H9 (cell line): Measurements from ENCODE around the gene DNER. TPM values are rescaled to one million over a fixed set of nuclear protein-coding genes. Genes with fewer than 3 reads are reported as not detected.

ENCODE experiments used
- DNase-seq: peaks from one replicate; pipeline ENCODE4 v3.0.0-alpha.2; 2017
- H2AFZ ChIP-seq: one replicate; pipeline ENCODE4 v1.6.1; 2013; ENCODE audit warnings: mild to moderate bottlenecking, low read length, control low read depth, moderate library complexity
- H2AK5ac ChIP-seq: 2 replicates; pipeline ENCODE4 v1.6.1; 2013; ENCODE audit warnings: low read length, control low read depth, mixed read lengths; ENCODE audit not compliant: insufficient read length
- H2BK120ac ChIP-seq: one replicate; pipeline ENCODE4 v1.6.1; 2013; ENCODE audit warnings: low read depth, mild to moderate bottlenecking, low read length, control low read depth, inconsistent platforms; ENCODE audit not compliant: poor library complexity, severe bottlenecking
- H2BK12ac ChIP-seq: 2 replicates; pipeline ENCODE4 v1.6.1; 2013; ENCODE audit warnings: low read length, control low read depth, mixed read lengths, low read depth; ENCODE audit not compliant: insufficient read length
- H2BK15ac ChIP-seq: 2 replicates; pipeline ENCODE4 v1.6.1; 2013; ENCODE audit warnings: low read depth, low read length, control low read depth
- H2BK20ac ChIP-seq: one replicate; pipeline ENCODE4 v1.6.1; 2013; ENCODE audit warnings: low read depth, mild to moderate bottlenecking, low read length, control low read depth, inconsistent platforms; ENCODE audit not compliant: poor library complexity, severe bottlenecking
- H2BK5ac ChIP-seq: 2 replicates; pipeline ENCODE4 v1.6.1; 2013; ENCODE audit warnings: low read length, control low read depth, mixed read lengths; ENCODE audit not compliant: insufficient read length
- H3K14ac ChIP-seq: 2 replicates; pipeline ENCODE4 v1.6.1; 2013; ENCODE audit warnings: low read length, control low read depth; ENCODE audit not compliant: insufficient read depth
- H3K18ac ChIP-seq: 2 replicates; pipeline ENCODE4 v1.6.1; 2013; ENCODE audit warnings: low read depth, mild to moderate bottlenecking, mixed read lengths, low read length, control low read depth; ENCODE audit not compliant: insufficient read length
- H3K23ac ChIP-seq: 2 replicates; pipeline ENCODE4 v1.6.1; 2013; ENCODE audit warnings: low read length, control low read depth, mixed read lengths, low read depth; ENCODE audit not compliant: insufficient read length
- H3K23me2 ChIP-seq: 2 replicates; pipeline ENCODE4 v1.6.1; 2013; ENCODE audit warnings: low read depth, mild to moderate bottlenecking, mixed read lengths, low read length, control low read depth; ENCODE audit not compliant: insufficient read length, poor library complexity, severe bottlenecking
- H3K27ac ChIP-seq: 2 replicates; pipeline ENCODE4 v1.5.1; 2013; ENCODE audit warnings: low read length, control low read depth, mixed read lengths, low read depth; ENCODE audit not compliant: insufficient read length
- H3K27me3 ChIP-seq: 2 replicates; pipeline ENCODE4 v1.6.1; 2013; ENCODE audit warnings: low read length, control low read depth, inconsistent platforms; ENCODE audit not compliant: insufficient read depth
- H3K4ac ChIP-seq: 2 replicates; pipeline ENCODE4 v1.6.1; 2013; ENCODE audit warnings: low read depth, mild to moderate bottlenecking, control low read depth, inconsistent platforms, low read length, moderate library complexity
- H3K4me1 ChIP-seq: 2 replicates; pipeline ENCODE4 v1.6.1; 2013; ENCODE audit warnings: low read length, control low read depth, inconsistent platforms; ENCODE audit not compliant: insufficient read depth
- H3K4me2 ChIP-seq: 2 replicates; pipeline ENCODE4 v1.6.1; 2013; ENCODE audit warnings: low read length, control low read depth, mixed read lengths; ENCODE audit not compliant: insufficient read length, insufficient read depth
- H3K56ac ChIP-seq: 2 replicates; pipeline ENCODE4 v1.6.1; 2013; ENCODE audit warnings: low read depth, mild to moderate bottlenecking, mixed read lengths, low read length, control low read depth; ENCODE audit not compliant: insufficient read length
- H3K79me1 ChIP-seq: 2 replicates; pipeline ENCODE4 v1.6.1; 2013; ENCODE audit warnings: low read depth, mild to moderate bottlenecking, moderate library complexity, low read length, control low read depth, inconsistent platforms; ENCODE audit not compliant: insufficient read depth, poor library complexity, severe bottlenecking
- H3K79me2 ChIP-seq: 2 replicates; pipeline ENCODE4 v1.6.1; 2013; ENCODE audit warnings: low read length, control low read depth, inconsistent platforms; ENCODE audit not compliant: insufficient read depth
- H3K9ac ChIP-seq: 2 replicates; pipeline ENCODE4 v1.6.1; 2013; ENCODE audit warnings: low read length, control low read depth, mixed read lengths; ENCODE audit not compliant: insufficient read length; ENCODE audit errors: extremely low read depth
- H3K9me3 ChIP-seq: one replicate; pipeline ENCODE4 v1.6.1; 2013; ENCODE audit warnings: low read depth, low read length, inconsistent platforms; ENCODE audit not compliant: control insufficient read depth
- H3T11ph ChIP-seq: one replicate; pipeline ENCODE4 v1.6.1; 2013; ENCODE audit warnings: mild to moderate bottlenecking, low read length, control low read depth, inconsistent platforms
- H4K20me1 ChIP-seq: one replicate; pipeline ENCODE4 v1.6.1; 2013; ENCODE audit not compliant: control insufficient read depth, insufficient read length, insufficient read depth
- H4K5ac ChIP-seq: 2 replicates; pipeline ENCODE4 v1.6.1; 2013; ENCODE audit warnings: low read depth, mild to moderate bottlenecking, mixed read lengths, low read length, control low read depth; ENCODE audit not compliant: insufficient read length
- H4K8ac ChIP-seq: replicated peaks from 2 replicates; pipeline ENCODE4 v1.6.1; 2013; ENCODE audit warnings: low read length, control low read depth, mixed read lengths, low read depth; ENCODE audit not compliant: insufficient read length
- H4K91ac ChIP-seq: 2 replicates; pipeline ENCODE4 v1.6.1; 2013; ENCODE audit warnings: low read depth, mild to moderate bottlenecking, moderate library complexity, mixed read lengths, low read length, control low read depth; ENCODE audit not compliant: insufficient read length
- H3K27ac Mint-ChIP-seq, 3 experiments: 2 replicates in 2 of 3; 3 replicates in 1 of 3; pipeline ENCODE4 v1.8.0; 2020 to 2021; ENCODE audit warnings: mixed read lengths in 3 of 3, mild to moderate bottlenecking in 1 of 3, moderate library complexity in 1 of 3
- H3K27me3 Mint-ChIP-seq: 2 replicates; pipeline ENCODE4 v1.8.0; 2021; ENCODE audit warnings: low read depth, mild to moderate bottlenecking, moderate library complexity, mixed read lengths
- H3K36me3 Mint-ChIP-seq, 3 experiments: 2 replicates in 2 of 3; 3 replicates in 1 of 3; pipeline ENCODE4 v1.8.0; 2020 to 2021; ENCODE audit warnings: low read depth in 3 of 3, mixed read lengths in 3 of 3; ENCODE audit not compliant: insufficient read depth in 1 of 3
- H3K4me1 Mint-ChIP-seq, 2 experiments: 2 replicates each; pipeline ENCODE4 v1.8.0; 2020; ENCODE audit warnings: mixed read lengths in 2 of 2
- H3K4me3 Mint-ChIP-seq, 2 experiments: 2 replicates in 1 of 2; 3 replicates in 1 of 2; pipeline ENCODE4 v1.8.0; 2020 to 2021; ENCODE audit warnings: mild to moderate bottlenecking in 2 of 2, mixed read lengths in 2 of 2, moderate library complexity in 1 of 2
- H3K9me3 Mint-ChIP-seq, 2 experiments: 2 replicates in 1 of 2; 3 replicates in 1 of 2; pipeline ENCODE4 v1.8.0; 2020; ENCODE audit warnings: mild to moderate bottlenecking in 2 of 2, mixed read lengths in 2 of 2, moderate library complexity in 1 of 2
- CTCF ChIP-seq: fragments of 200-600 bp; sonication (generic); conservative IDR thresholded peaks from 3 replicates; pipeline ENCODE4 v1.8.0; 2021; ENCODE audit warnings: antibody characterized with exemption, mild to moderate bottlenecking
- WGBS: extraction: QIAGEN DNeasy Blood & Tissue Kit; methylation state at CpG from one replicate; pipeline ENCODE4 v1.1.7; 2013; ENCODE audit warnings: missing lambda C conversion rate, low lambda C conversion rate, mixed read lengths; ENCODE audit not compliant: insufficient read length; ENCODE audit errors: extremely low coverage; 5-methylcytosine and 5-hydroxymethylcytosine counted together
- total RNA-seq: library from RNA; stranded (reverse); gene quantifications from 2 replicates; pipeline ENCODE4 v1.2.1, GENCODE V29; 2021

Gene DNER
- total RNA-seq, 1 experiment from 2014 or later = 1.0 TPM

GRCh38 chr2:229701716-229702115 is 12.6 kb downstream of the DNER start:
- no peaks in the 10 kb centered on the region for H3K27me3 ChIP-seq
- no peak overlapping the region for H2BK20ac ChIP-seq
- no peak for TF ChIP-seq CTCF
- no peak overlapping the region for H4K8ac ChIP-seq
- no peak overlapping the region for H3K56ac ChIP-seq
- no peak overlapping the region for H2AK5ac ChIP-seq
- no peaks in the 10 kb centered on the region for H3K79me2 ChIP-seq
- H2AFZ ChIP-seq = no peak overlapping the region
- Mint-ChIP-seq H3K27me3 (peaks cover 1% of the 10 kb centered on the region; the same call in 1 of the 2 replicates), H3K9me3 (no peaks in the 10 kb centered on the region), H3K4me3 (no peak overlapping the region), H3K4me1 (peaks cover 7 to 11% of the 10 kb centered on the region in 2 experiments), H3K27ac (peak overlapping the region in 1 of 3 experiments; percentile 54; a peak in 1 of 7 replicates), H3K36me3 (no peaks in the 10 kb centered on the region)
- H3K23me2 ChIP-seq = no peaks in the 10 kb centered on the region
- peaks cover 4% of the 10 kb centered on the region; the same call in 1 of the 2 replicates for H3K4me1 ChIP-seq
- no peak overlapping the region for H2BK5ac ChIP-seq
- DNase-seq = no peak
- no peaks in the 10 kb centered on the region for H3K9me3 ChIP-seq
- H3T11ph ChIP-seq = no peak overlapping the region
- no CpG with 5 or more reads among the region's 6 CpGs for WGBS
- H2BK120ac ChIP-seq = no peak overlapping the region
- H3K27ac ChIP-seq = no peak overlapping the region
- H3K14ac ChIP-seq = no peak overlapping the region
- H3K23ac ChIP-seq = no peak overlapping the region
- H2BK12ac ChIP-seq = no peak overlapping the region
- no peak overlapping the region for H3K9ac ChIP-seq
- no peak overlapping the region for H4K5ac ChIP-seq
- no peaks in the 10 kb centered on the region for H4K20me1 ChIP-seq
- no peak overlapping the region for H2BK15ac ChIP-seq
- H3K18ac ChIP-seq = no peak overlapping the region
- no peaks in the 10 kb centered on the region for H3K79me1 ChIP-seq
- no peak overlapping the region for H3K4ac ChIP-seq
- H4K91ac ChIP-seq = no peak overlapping the region
- H3K4me2 ChIP-seq = no peak overlapping the region
